Stimulated activated CD4-positive, alpha-beta T cell treated with anti-CD3 and anti-CD28 coated beads, Interleukin-12 subunit alpha, Interleukin-12 subunit beta, amount 100 ng/mL, for 48 hours (primary cell): ENCODE data around the gene IDI1.
A peak's percentile ranks its signal among the peaks of the same experiment; 100 is the strongest.
"Not testable (repeated sequence)": the region's sequence is repeated elsewhere in the genome, so short reads cannot be mapped to it uniquely, and the experiment has no call there.

Experiments
- DNase-seq, 3 donors: peaks; one replicate each; pipeline ENCODE4 v3.0.0-alpha.2; 2020; ENCODE audit warnings: low read depth in 2 of 3, low spot score in 1 of 3

Gene IDI1

DNA sequence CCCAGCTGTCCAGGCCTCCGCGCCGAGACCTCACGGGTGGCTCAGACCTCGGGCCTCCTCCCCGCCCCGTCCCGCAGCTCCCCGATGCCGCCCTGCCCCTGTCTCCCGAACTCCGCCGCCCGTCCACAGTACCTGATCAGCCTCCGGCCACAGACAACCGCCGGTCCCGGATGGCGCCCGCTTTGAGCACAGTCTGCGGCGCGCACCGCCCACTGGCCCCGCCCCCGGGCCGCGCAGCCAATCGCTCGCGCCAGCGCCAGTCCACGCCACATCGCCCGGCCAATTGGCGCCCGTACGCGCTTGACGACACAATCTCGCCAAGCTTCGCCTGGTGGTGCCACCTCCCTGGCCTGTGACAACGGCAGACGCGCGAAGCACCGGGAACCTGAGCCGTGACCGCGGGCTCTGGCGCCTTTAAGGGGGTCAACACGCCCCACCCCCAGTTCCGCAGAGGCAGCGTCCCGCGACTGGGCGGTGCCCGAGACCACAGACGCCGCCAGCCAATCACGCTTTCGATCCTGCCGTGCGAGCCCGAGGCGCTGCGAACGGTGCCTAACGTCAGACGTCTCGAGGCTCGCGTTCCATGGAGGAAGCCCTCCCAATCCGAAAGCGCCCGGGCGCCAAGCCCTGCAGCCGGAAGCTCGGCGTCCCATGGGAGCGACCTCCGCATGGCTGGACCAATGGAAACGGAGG is at the start of gene IDI1:
TSS of gene IDI1 (minus strand) at position 388 of the 693 bp plus-strand sequence. CDS start at position 272, 116 bp downstream.
- DNase-seq, result peak; percentile 89 to 95 (median 94)

DNA sequence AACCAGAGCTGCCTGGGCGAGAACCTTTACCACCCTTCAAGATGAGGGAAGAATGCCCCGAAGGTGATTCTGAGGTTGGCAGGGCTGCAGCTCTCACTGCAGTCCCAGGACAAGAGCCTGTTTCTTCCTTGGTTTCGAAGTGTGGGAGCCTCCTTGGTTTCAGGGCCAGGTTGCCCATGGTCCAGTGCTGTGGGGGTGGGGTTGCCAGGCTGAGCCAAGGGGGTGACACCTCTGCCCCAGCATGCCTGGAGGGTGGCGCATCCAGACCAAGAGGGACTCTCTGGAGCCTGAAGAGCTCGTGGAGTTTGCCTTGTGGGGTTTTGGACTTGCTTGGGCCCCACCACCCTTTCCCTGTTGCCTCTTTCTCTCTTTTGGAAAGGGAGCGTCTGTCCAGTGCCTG is 48.5 kb upstream of the IDI1 start:
- no peak for DNase-seq

DNA sequence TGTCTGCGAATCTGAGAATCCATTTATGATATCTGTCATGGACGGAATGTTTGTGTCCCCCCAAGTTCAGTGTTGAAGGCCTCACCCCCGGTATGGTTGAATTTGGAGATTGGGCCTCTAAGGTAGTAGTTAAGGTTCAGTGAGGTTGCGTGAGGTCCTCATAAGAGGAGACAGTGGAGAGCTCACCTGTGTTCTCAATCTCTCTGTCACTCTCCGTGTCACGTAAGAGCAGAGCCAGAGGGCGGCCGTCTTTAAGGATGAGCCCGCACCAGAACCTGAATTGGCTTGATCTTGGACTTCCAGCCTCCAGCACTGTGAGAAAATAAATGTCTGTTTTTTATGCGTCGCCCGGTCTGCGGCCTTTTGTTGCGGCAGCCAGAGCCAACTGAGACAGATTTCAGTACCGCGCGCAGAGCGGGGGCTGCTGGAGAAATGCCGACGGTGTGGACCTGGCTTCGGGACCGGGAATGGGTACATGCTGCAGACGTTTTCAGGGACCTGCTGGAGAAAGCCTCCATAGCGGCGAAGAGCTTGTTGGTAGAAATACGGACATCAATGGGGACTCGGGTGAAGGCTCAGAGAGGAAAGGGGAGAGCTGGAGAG is 47.5 kb upstream of the IDI1 start:
- no peak for DNase-seq

GRCh38 chr10:1095498-1095897 is 46.6 kb upstream of the IDI1 start:
- DNase-seq, result no peak

GRCh38 chr10:1094112-1095057 is 45.5 kb upstream of the IDI1 start:
- DNase-seq, result peak; percentile 68 to 75 (median 69)

DNA sequence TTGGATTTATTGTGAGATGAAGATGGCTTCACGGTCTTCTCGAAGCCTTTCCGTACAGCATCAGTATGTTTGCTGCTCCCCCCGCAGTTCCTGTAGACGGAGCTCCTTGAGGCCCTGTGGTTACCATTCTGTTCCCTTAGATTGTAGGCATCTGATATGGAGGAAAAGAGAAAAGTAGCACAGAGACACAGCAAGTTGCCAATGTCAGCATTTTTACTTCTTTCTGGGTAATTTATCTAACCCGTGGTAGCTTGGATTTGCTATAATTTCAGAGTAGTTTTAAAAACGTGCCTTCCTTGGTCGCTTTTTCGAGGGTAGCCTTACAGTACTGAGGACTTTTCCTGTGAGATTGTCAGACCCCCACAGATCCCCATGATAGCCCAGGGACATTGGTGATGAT is 44.8 kb upstream of the IDI1 start:
- DNase-seq, result no peak

DNA sequence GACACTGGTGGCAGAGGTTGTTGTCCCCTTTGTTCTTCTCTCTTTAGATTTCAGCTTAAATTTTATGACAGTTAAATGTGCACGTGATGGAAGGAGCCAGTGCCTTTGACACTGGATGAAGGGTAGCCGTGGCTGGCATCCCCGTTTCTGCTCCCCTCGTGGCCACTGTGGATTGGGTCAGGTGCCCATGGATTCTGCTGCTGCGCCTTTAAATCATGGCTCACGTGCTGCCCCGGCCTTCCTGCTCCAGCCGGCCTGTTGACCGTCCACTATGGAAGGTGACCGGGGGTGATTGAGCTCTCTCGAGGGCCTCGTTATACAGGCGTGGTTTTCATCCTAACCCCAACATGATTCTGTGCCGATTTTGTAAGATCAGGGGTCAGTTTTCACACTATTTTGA is 41.8 kb upstream of the IDI1 start:
- DNase-seq, result no peak

GRCh38 chr10:1089017-1089689 is 40.2 kb upstream of the IDI1 start:
- no peak for DNase-seq

GRCh38 chr10:1086787-1087186 is 37.9 kb upstream of the IDI1 start:
- no peak for DNase-seq

GRCh38 chr10:1085258-1085657 is 36.3 kb upstream of the IDI1 start:
- no peak for DNase-seq

GRCh38 chr10:1084011-1084950 is 35.4 kb upstream of the IDI1 start:
- DNase-seq, result no peak

GRCh38 chr10:1083581-1083980 is 34.7 kb upstream of the IDI1 start:
- no peak for DNase-seq

DNA sequence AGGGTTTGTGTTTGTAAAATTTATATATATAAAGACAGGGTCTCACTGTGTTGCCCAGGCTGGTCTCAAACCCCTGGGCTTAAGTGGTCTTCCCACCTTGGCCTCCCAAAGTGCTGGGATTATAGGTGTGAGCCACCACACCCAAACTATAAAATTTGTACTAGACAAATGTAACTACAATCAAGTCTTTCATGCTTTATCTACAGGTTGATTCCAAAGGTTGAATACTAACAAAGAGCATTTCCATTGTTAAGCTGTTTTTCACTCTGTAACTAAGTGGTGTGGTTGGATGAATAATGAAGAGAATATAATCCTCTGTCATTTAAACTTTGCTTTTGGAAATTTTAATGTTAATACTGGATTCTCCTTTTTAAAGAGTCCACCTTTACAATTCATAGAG is 29.7 kb upstream of the IDI1 start:
- no peak for DNase-seq

DNA sequence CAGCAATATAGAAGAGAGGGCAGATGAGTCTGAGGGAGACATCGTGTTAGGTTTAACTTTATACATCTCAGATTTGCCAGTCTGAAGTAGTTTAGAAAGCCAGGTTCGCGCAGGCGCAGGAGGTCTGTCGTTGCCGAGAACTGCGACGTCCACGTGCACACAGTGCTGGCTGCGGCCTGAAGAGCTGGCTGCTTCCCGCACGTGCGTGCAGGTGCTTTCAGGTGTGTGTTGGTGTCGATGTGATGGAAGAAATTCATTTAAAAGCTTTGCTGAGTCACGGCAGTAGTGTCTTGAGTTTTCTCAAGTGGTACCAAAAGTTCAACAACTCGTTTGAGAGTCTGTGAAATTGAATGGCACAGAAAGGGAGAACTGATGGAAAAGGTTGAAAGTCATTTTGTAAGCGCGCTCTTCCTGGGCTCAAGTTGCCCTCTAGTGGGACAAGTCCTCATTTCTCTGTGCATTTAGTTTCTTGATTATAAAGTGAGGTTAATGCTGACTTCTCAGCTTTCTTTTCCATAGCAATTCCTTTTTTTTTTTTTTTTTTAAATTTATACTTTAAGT is 25.9 kb upstream of the IDI1 start:
- DNase-seq, result no peak

- no peak for DNase-seq
Measured at GRCh38 chr10:1074052-1074747, 25.3 kb upstream of the IDI1 start.

DNA sequence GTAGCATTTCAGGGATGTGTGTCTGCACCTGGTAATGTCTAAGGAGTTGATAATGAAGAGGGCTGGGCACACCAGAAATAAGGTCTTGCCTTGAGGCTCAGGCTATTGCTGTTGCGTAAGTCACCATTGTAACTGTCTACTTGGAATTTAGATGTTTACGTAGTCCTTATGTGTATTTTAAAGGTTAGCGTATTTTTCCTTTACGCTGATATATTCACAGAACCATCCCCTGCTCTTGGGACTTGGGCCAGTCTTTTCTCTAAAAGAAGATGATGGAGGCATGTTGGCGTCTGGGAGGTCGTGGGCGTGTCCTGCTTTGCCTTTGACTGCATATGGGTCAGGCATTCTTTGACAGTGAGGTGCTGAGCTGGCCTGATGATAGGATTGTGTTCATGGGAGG is 22.0 kb upstream of the IDI1 start:
- no peak for DNase-seq

GRCh38 chr10:1068380-1069361 is 19.8 kb upstream of the IDI1 start:
- DNase-seq, result no peak

DNA sequence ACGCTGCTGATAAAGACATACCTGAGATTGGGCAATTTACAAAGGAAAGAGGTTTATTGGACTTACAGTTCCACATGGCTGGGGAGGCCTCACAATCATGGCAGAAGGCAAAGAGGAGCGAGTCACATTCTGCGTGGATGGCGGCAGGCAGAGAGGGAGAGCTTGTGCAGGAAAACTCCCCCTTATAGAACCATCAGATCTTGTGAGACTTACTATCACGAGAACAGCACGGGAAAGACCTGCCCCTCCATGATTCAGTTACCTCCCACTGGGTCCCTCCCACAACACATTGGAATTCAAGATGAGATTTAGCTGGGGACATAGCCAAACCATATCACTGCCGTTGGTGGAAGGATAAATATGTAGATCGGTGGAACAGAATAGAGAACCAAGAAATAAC is 17.8 kb upstream of the IDI1 start:
- DNase-seq, result not testable (repeated sequence)
